B cell (primary cell): ENCODE measurements around the gene ST6GALNAC3. TPM values are rescaled to one million over a fixed set of nuclear protein-coding genes. Genes with fewer than 3 reads are reported as not detected.

Source experiments
- ATAC-seq: fragments of 200-7000 bp; cut with Tn5 transposase; one replicate; pipeline ENCODE4 v1.10.0; 2021; ENCODE audit warnings: low read depth, mild to moderate bottlenecking, moderate number of reproducible peaks, moderate library complexity
- CTCF ChIA-PET: fragments of 350-600 bp; sonication (Branson Sonifier 250); formaldehyde crosslinking; loops from one replicate; lab custom pipeline; 2021; ENCODE audit warnings: antibody characterized with exemption, inconsistent platforms; lab: Charles Lee
- POLR2A ChIA-PET: fragments of 350-600 bp; sonication (Branson Sonifier 250); formaldehyde crosslinking; loops from one replicate; lab custom pipeline; 2021; ENCODE audit warnings: antibody characterized with exemption; lab: Charles Lee
- DNase-seq: peaks from one replicate; pipeline ENCODE4 v3.0.0; 2013
- H2AFZ ChIP-seq: 2 replicates; pipeline ENCODE4 v1.6.1; 2012; ENCODE audit warnings: mild to moderate bottlenecking, low read depth, low read length; ENCODE audit not compliant: insufficient read depth, poor library complexity, severe bottlenecking
- H3K27ac ChIP-seq, 2 donors: 1 replicate in 1 of 2; 2 replicates in 1 of 2; pipeline ENCODE4 v1.5.1; 2012 to 2013; ENCODE audit warnings: low read length in 2 of 2, mild to moderate bottlenecking in 2 of 2, moderate library complexity in 1 of 2
- H3K27me3 ChIP-seq, 4 experiments: fragments of 200-600 bp in 1 of 4; sonication (generic) in 1 of 4; replicated peaks in 1 of 4; 1 replicate in 2 of 4; 2 replicates in 2 of 4; pipeline versions ENCODE4 v1.6.1 to v1.7.0; 2013 to 2016; ENCODE audit warnings: low read length in 3 of 4, mild to moderate bottlenecking in 2 of 4, mixed read lengths in 1 of 4, moderate library complexity in 1 of 4; ENCODE audit not compliant: insufficient read depth in 4 of 4, control insufficient read depth in 3 of 4; ENCODE audit errors: control extremely low read depth in 1 of 4
- H3K36me3 ChIP-seq, 2 experiments: replicated peaks in 1 of 2; 1 replicate in 1 of 2; 2 replicates in 1 of 2; pipeline versions ENCODE4 v1.6.1 to v1.7.1; 2013; ENCODE audit warnings: low read length in 1 of 2; ENCODE audit not compliant: insufficient read depth in 2 of 2, control insufficient read depth in 1 of 2; ENCODE audit errors: control extremely low read depth in 1 of 2, extremely low read depth in 1 of 2
- H3K4me1 ChIP-seq, 2 donors: fragments of 200-600 bp in 1 of 2; sonication (generic) in 1 of 2; 1 replicate in 1 of 2; 2 replicates in 1 of 2; pipeline versions ENCODE4 v1.5.1 to v1.6.1; 2013 to 2017; ENCODE audit warnings: low read length in 2 of 2; ENCODE audit not compliant: control insufficient read depth in 2 of 2, insufficient read depth in 2 of 2
- H3K4me2 ChIP-seq: replicated peaks from 2 replicates; pipeline ENCODE3; 2012; ENCODE audit warnings: mild to moderate bottlenecking, low read depth, low read length; ENCODE audit not compliant: poor library complexity, severe bottlenecking
- H3K4me3 ChIP-seq, 5 experiments: fragments of 200-600 bp in 1 of 5; sonication (generic) in 1 of 5; 1 replicate in 3 of 5; 2 replicates in 2 of 5; pipeline versions ENCODE4 v1.5.1 to v1.7.0; 2011 to 2016; ENCODE audit warnings: low read length in 4 of 5, mild to moderate bottlenecking in 4 of 5, low read depth in 2 of 5, control low read depth in 1 of 5, moderate library complexity in 1 of 5; ENCODE audit not compliant: insufficient read depth in 1 of 5; ENCODE audit errors: control extremely low read depth in 1 of 5, extremely low read depth in 1 of 5
- H3K79me2 ChIP-seq: fragments of 200-600 bp; sonication (generic); one replicate; pipeline ENCODE4 v1.6.0; 2016; ENCODE audit warnings: low read length; ENCODE audit not compliant: control insufficient read depth, insufficient read depth
- H3K9ac ChIP-seq: fragments of 200-600 bp; sonication (generic); 2 replicates; pipeline ENCODE4 v1.6.1; 2017; ENCODE audit warnings: mild to moderate bottlenecking, low read length, moderate library complexity
- H3K9me3 ChIP-seq, 3 donors: one replicate each; pipeline versions ENCODE4 v1.6.1 to v1.7.1; 2013; ENCODE audit warnings: low read length in 2 of 3; ENCODE audit not compliant: control insufficient read depth in 2 of 3, insufficient read depth in 1 of 3; ENCODE audit errors: control extremely low read depth in 1 of 3
- H4K20me1 ChIP-seq: 2 replicates; pipeline ENCODE4 v1.6.0; 2012; ENCODE audit warnings: mild to moderate bottlenecking, low read length; ENCODE audit not compliant: insufficient read depth, control insufficient read depth, poor library complexity, severe bottlenecking
- H3K27ac Mint-ChIP-seq: one replicate; pipeline ENCODE4 v1.8.0; 2021; ENCODE audit warnings: mixed read lengths
- H3K27me3 Mint-ChIP-seq: one replicate; pipeline ENCODE4 v1.8.0; 2021; ENCODE audit warnings: mixed read lengths
- H3K4me1 Mint-ChIP-seq: one replicate; pipeline ENCODE4 v1.8.0; 2021; ENCODE audit warnings: mixed read lengths
- H3K4me3 Mint-ChIP-seq: one replicate; pipeline ENCODE4 v1.8.0; 2021; ENCODE audit warnings: mixed read lengths
- H3K9me3 Mint-ChIP-seq: one replicate; pipeline ENCODE4 v1.8.0; 2022; ENCODE audit warnings: mixed read lengths; ENCODE audit not compliant: insufficient read depth
- EZH2 ChIP-seq: IDR thresholded peaks from 2 replicates; pipeline ENCODE4 v1.6.1; 2012; ENCODE audit warnings: borderline replicate concordance, low read depth, mild to moderate bottlenecking, moderate library complexity, low read length; ENCODE audit not compliant: insufficient read depth, poor library complexity, severe bottlenecking
- WGBS: methylation state at CpG from one replicate; pipeline ENCODE4 v1.1.5; 2013; ENCODE audit warnings: missing lambda C conversion rate; ENCODE audit not compliant: insufficient coverage; 5-methylcytosine and 5-hydroxymethylcytosine counted together
- intact Hi-C: fragments of 100-400 bp; cut with micrococcal nuclease; formaldehyde crosslinking; loops from one replicate; pipeline ENCODE4 v1.10.0; 2022
- polyA plus RNA-seq: library from polyadenylated mRNA; depleted of rRNA; stranded (reverse); fragments of >200 nt; gene quantifications from 2 replicates; pipeline ENCODE4 v1.2.3, GENCODE V29; 2012
- total RNA-seq, 2 donors: library from RNA; stranded (reverse); fragments of 120-200 nt in 1 of 2; gene quantifications; 1 replicate in 1 of 2; 2 replicates in 1 of 2; pipeline versions ENCODE4 v1.2.3 to v1.2.4, GENCODE V29; 2013 to 2022
- TF ChIP-seq, protein P1 (sequence below): fragments of 200-600 bp; IDR thresholded peaks from one replicate; pipeline ENCODE4 v1.8.0; 2022; ENCODE audit warnings: antibody characterized with exemption, mild to moderate bottlenecking

The ST6GALNAC3 gene
- total and polyA plus RNA-seq, 2 donors (not counting 1 experiment from before 2014, with no cell fraction given): 3.0 to 17.3 TPM

DNA sequence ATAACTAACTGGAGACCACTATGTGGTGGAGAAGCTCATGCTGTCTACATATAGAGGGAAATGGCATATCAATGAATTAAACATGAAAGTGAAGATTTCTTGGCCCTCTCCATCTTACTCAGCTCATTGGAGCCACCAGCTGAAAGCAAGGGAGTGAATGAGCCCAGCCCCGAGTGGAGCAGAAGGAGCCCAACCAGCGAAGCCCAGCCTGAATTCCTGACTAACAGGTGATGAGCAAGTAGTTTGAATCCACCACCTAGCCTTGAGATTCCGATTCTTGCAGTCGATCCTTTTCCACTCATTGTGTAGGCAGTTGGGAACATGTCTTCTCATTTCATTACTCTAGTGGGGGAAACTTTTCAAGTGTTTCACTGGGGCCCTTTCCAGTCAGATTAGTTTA lies 18.6 kb upstream of the ST6GALNAC3 start:
- no peak overlapping the region for H3K27ac ChIP-seq
- H4K20me1 ChIP-seq: no peaks in the 10 kb centered on the region
- WGBS: 82% methylated on average over 2 of the region's 4 CpGs
- no peak overlapping the region for H3K9ac ChIP-seq
- peaks cover 0 to 9% (median 3%) of the 10 kb centered on the region in 4 experiments for H3K27me3 ChIP-seq
- Mint-ChIP-seq H3K27me3 (peaks cover 47% of the 10 kb centered on the region), H3K4me3 (no peak overlapping the region), H3K9me3 (no peaks in the 10 kb centered on the region), H3K27ac (no peak overlapping the region), H3K4me1 (no peaks in the 10 kb centered on the region)
- H3K4me2 ChIP-seq: no peak overlapping the region
- no peak overlapping the region for H2AFZ ChIP-seq
- no peak overlapping the region for H3K4me3 ChIP-seq
- CTCF ChIA-PET: no interaction called here
- no peaks in the 10 kb centered on the region for H3K36me3 ChIP-seq
- POLR2A ChIA-PET: no interaction called here
- ATAC-seq (no peak), DNase-seq (no peak)
- TF ChIP-seq EZH2: no peak
- TF ChIP-seq, protein P1, sequence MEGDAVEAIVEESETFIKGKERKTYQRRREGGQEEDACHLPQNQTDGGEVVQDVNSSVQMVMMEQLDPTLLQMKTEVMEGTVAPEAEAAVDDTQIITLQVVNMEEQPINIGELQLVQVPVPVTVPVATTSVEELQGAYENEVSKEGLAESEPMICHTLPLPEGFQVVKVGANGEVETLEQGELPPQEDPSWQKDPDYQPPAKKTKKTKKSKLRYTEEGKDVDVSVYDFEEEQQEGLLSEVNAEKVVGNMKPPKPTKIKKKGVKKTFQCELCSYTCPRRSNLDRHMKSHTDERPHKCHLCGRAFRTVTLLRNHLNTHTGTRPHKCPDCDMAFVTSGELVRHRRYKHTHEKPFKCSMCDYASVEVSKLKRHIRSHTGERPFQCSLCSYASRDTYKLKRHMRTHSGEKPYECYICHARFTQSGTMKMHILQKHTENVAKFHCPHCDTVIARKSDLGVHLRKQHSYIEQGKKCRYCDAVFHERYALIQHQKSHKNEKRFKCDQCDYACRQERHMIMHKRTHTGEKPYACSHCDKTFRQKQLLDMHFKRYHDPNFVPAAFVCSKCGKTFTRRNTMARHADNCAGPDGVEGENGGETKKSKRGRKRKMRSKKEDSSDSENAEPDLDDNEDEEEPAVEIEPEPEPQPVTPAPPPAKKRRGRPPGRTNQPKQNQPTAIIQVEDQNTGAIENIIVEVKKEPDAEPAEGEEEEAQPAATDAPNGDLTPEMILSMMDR: no peak
- intact Hi-C loops: no loop called here
- no peaks in the 10 kb centered on the region for H3K4me1 ChIP-seq
- H3K79me2 ChIP-seq: no peaks in the 10 kb centered on the region
- peaks cover 0 to 2% (median 0%) of the 10 kb centered on the region in 3 donors for H3K9me3 ChIP-seq

DNA sequence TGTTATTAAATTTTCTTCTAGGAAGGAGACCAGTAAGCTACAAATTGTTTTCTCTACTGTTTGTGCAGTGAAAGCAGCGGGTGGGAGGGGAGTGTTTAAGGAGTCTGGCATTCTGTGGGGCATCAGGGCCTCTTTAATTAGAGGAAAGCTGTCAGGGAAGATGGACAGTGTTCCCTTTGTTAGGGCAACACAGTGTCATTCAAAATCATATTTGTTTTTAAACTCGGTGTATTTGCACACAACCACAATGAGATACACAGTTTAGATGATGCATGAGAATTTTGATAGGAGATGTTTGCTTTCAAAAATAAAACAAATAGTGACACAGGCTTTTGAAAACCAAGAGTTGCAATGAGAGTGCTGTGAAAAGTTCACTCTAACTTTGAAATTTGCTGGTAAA lies 15.1 kb upstream of the ST6GALNAC3 start:
- no peak overlapping the region for H3K27ac ChIP-seq
- H3K79me2 ChIP-seq: no peaks in the 10 kb centered on the region
- no peaks in the 10 kb centered on the region for H3K4me1 ChIP-seq
- no peak overlapping the region for H3K9ac ChIP-seq
- Mint-ChIP-seq H3K9me3 (no peaks in the 10 kb centered on the region), H3K4me3 (no peak overlapping the region), H3K27me3 (peaks cover 36% of the 10 kb centered on the region), H3K27ac (no peak overlapping the region), H3K4me1 (no peaks in the 10 kb centered on the region)
- H3K36me3 ChIP-seq: no peaks in the 10 kb centered on the region
- intact Hi-C loops: no loop called here
- H3K27me3 ChIP-seq: peaks cover 0 to 5% (median 2%) of the 10 kb centered on the region in 4 experiments
- no peak for ATAC-seq
- CTCF ChIA-PET: no interaction called here
- H3K9me3 ChIP-seq: peaks cover 0 to 2% (median 0%) of the 10 kb centered on the region in 3 donors
- no peak overlapping the region for H3K4me3 ChIP-seq
- POLR2A ChIA-PET: no interaction called here
- no peak overlapping the region for H3K4me2 ChIP-seq
- DNase-seq: no peak
- no peaks in the 10 kb centered on the region for H4K20me1 ChIP-seq
- no peak overlapping the region for H2AFZ ChIP-seq
- TF ChIP-seq EZH2: no peak
- TF ChIP-seq, protein P1: no peak
- WGBS: 80% methylated on average over 1 of the region's 2 CpGs
